Brain microvascular endothelial cell (primary cell): ENCODE measurements around the gene RSPH9.
"Not testable (repeated sequence)": the region's sequence is repeated elsewhere in the genome, so short reads cannot be mapped to it uniquely, and the experiment has no call there.

ENCODE experiments used
- DNase-seq: peaks from one replicate; pipeline ENCODE4 v3.0.0-alpha.2; 2020
- H3K27ac ChIP-seq: fragments of 250-450 bp; sonication (Bioruptor Pico); 2 replicates; pipeline ENCODE4 v1.5.1; 2020; ENCODE audit warnings: mild to moderate bottlenecking, moderate library complexity
- H3K27me3 ChIP-seq: fragments of 250-450 bp; sonication (Bioruptor Pico); replicated peaks from 2 replicates; pipeline ENCODE4 v1.5.1; 2020; ENCODE audit warnings: mild to moderate bottlenecking
- H3K36me3 ChIP-seq: fragments of 250-450 bp; sonication (Bioruptor Pico); replicated peaks from 2 replicates; pipeline ENCODE4 v1.5.1; 2020; ENCODE audit warnings: mild to moderate bottlenecking
- H3K4me3 ChIP-seq: 2 replicates; pipeline ENCODE4 v1.5.1; 2011; ENCODE audit warnings: low read depth, mild to moderate bottlenecking, control low read depth, low read length, moderate library complexity
- CTCF ChIP-seq: IDR thresholded peaks from 2 replicates; pipeline ENCODE4 v1.5.1; 2011; ENCODE audit warnings: low read depth, mild to moderate bottlenecking, moderate library complexity, low read length, control low read depth, inconsistent platforms; ENCODE audit errors: missing control alignments
- in situ Hi-C: cut with HindIII; loops from 2 replicates; pipeline ENCODE4 v1.10.0; 2017; ENCODE audit warnings: low sequenced_read_pairs, low pct_ligation_motif_present

RSPH9 gene

GRCh38 chr6:43657221-43657802, 12.5 kb downstream of the RSPH9 start:
- no peak overlapping the region for H3K27ac ChIP-seq
- DNase-seq: no peak
- no peaks in the 10 kb centered on the region for H3K36me3 ChIP-seq
- in situ Hi-C loops: no loop called here
- H3K4me3 ChIP-seq: no peak overlapping the region
- TF ChIP-seq CTCF: no peak
- H3K27me3 ChIP-seq: no peaks in the 10 kb centered on the region

- in situ Hi-C loops: no loop called here
- DNase-seq: no peak
- TF ChIP-seq CTCF: no peak
These were observed 13.3 kb downstream of the RSPH9 start for GRCh38 chr6:43658161-43658560.

GRCh38 chr6:43662948-43663347, 18.1 kb downstream of the RSPH9 start:
- in situ Hi-C loops, H3K27me3 ChIP-seq, H3K36me3 ChIP-seq, H3K4me3 ChIP-seq, H3K27ac ChIP-seq, DNase-seq: not testable (repeated sequence)

More at GRCh38 chr6:43658161-43658560, 13.3 kb downstream of the RSPH9 start:
- H3K36me3 ChIP-seq: no peaks in the 10 kb centered on the region
- no peak overlapping the region for H3K27ac ChIP-seq
- no peak overlapping the region for H3K4me3 ChIP-seq
- H3K27me3 ChIP-seq: no peaks in the 10 kb centered on the region

GRCh38 chr6:43665376-43665775, 20.5 kb downstream of the RSPH9 start:
- in situ Hi-C loops: no loop called here
- Histone ChIP-seq H3K27ac (no peak overlapping the region), H3K4me3 (no peak overlapping the region), H3K36me3 (no peaks in the 10 kb centered on the region), H3K27me3 (no peaks in the 10 kb centered on the region)
- no peak for DNase-seq
- no peak for TF ChIP-seq CTCF

GRCh38 chr6:43666196-43666920, 21.5 kb downstream of the RSPH9 start:
- no peak for DNase-seq
- no peak overlapping the region for H3K27ac ChIP-seq
- TF ChIP-seq CTCF: no peak
- peaks cover 5% of the 10 kb centered on the region for H3K36me3 ChIP-seq
- H3K27me3 ChIP-seq: no peaks in the 10 kb centered on the region
- no peak overlapping the region for H3K4me3 ChIP-seq
- in situ Hi-C loops: no loop called here

GRCh38 chr6:43667245-43668150, 22.7 kb downstream of the RSPH9 start:
- peak; percentile 63 for DNase-seq
- H3K4me3 ChIP-seq: no peak overlapping the region
- H3K27ac ChIP-seq: no peak overlapping the region
- in situ Hi-C loops: no loop called here
- peaks cover 9% of the 10 kb centered on the region for H3K36me3 ChIP-seq
- TF ChIP-seq CTCF: peak; percentile 98
- H3K27me3 ChIP-seq: no peaks in the 10 kb centered on the region
